Neural cell (in vitro differentiated cells): ENCODE measurements around the gene TMEM185B. TPM values are rescaled to one million over a fixed set of nuclear protein-coding genes. Genes with fewer than 3 reads are reported as not detected.

Source experiments
- H2AFZ ChIP-seq: fragments of 200-600, 300-800 bp; sonication (generic), shearing (Covaris generic); 2 replicates; pipeline ENCODE4 v1.6.0; 2014; ENCODE audit warnings: low read depth, mild to moderate bottlenecking, antibody characterized with exemption, low read length, moderate library complexity
- H3F3A ChIP-seq: fragments of 200-600 bp; shearing (Covaris generic); 2 replicates; pipeline ENCODE4 v1.6.1; 2016; ENCODE audit warnings: mild to moderate bottlenecking, moderate library complexity, mixed read lengths, antibody characterized with exemption, low read length; ENCODE audit not compliant: insufficient read depth, poor library complexity, severe bottlenecking
- H3K27ac ChIP-seq: fragments of 200-600, 300-800 bp; sonication (generic), shearing (Covaris generic); 2 replicates; pipeline ENCODE4 v1.5.1; 2014; ENCODE audit warnings: mild to moderate bottlenecking, low read length, moderate library complexity
- H3K27me3 ChIP-seq: fragments of 300-800, 200-600 bp; sonication (generic), shearing (Covaris generic); 2 replicates; pipeline ENCODE4 v1.6.0; 2014; ENCODE audit warnings: mild to moderate bottlenecking, low read depth, low read length, moderate library complexity; ENCODE audit not compliant: insufficient read depth
- H3K36me3 ChIP-seq: fragments of 300-800, 200-600 bp; sonication (generic), shearing (Covaris generic); 2 replicates; pipeline ENCODE4 v1.5.1; 2014; ENCODE audit warnings: mild to moderate bottlenecking, antibody characterized with exemption, low read length, moderate library complexity; ENCODE audit not compliant: insufficient read depth
- H3K4me2 ChIP-seq: fragments of 300-800, 200-600 bp; sonication (generic), shearing (Covaris generic); 2 replicates; pipeline ENCODE4 v1.6.0; 2014; ENCODE audit warnings: mild to moderate bottlenecking, low read length
- H3K4me3 ChIP-seq: fragments of 300-800, 200-600 bp; sonication (generic), shearing (Covaris generic); 2 replicates; pipeline ENCODE4 v1.5.1; 2014; ENCODE audit warnings: mild to moderate bottlenecking, low read length, moderate library complexity
- H3K79me2 ChIP-seq: fragments of 200-600 bp; shearing (Covaris generic); replicated peaks from 2 replicates; pipeline ENCODE4 v1.6.0; 2014; ENCODE audit warnings: mild to moderate bottlenecking, low read length, moderate library complexity; ENCODE audit not compliant: insufficient read depth
- H3K9ac ChIP-seq: fragments of 300-800, 200-600 bp; sonication (generic), shearing (Covaris generic); 2 replicates; pipeline ENCODE4 v1.6.1; 2016; ENCODE audit warnings: mild to moderate bottlenecking, low read length, mixed read lengths
- H3K9me2 ChIP-seq: fragments of 200-600 bp; shearing (Covaris generic); 2 replicates; pipeline ENCODE4 v1.6.1; 2016; ENCODE audit warnings: mild to moderate bottlenecking, low read length, mixed read lengths; ENCODE audit not compliant: insufficient read depth
- H3K9me3 ChIP-seq: fragments of 200-600, 300-800 bp; sonication (generic), shearing (Covaris generic); 2 replicates; pipeline ENCODE4 v1.6.1; 2016; ENCODE audit warnings: mild to moderate bottlenecking, mixed run types, low read length, moderate library complexity, mixed read lengths
- H4K20me1 ChIP-seq: fragments of 200-600 bp; shearing (Covaris generic); 2 replicates; pipeline ENCODE4 v1.6.1; 2016; ENCODE audit warnings: mild to moderate bottlenecking, mixed run types; ENCODE audit not compliant: insufficient read depth
- CTCF ChIP-seq: fragments of 450-650 bp; IDR thresholded peaks from 2 replicates; pipeline ENCODE4 v1.5.1; 2014; ENCODE audit warnings: antibody characterized with exemption, mild to moderate bottlenecking, moderate library complexity; ENCODE audit not compliant: poor library complexity, severe bottlenecking
- EP300 ChIP-seq: fragments of 450-650 bp; conservative IDR thresholded peaks from 2 replicates; pipeline ENCODE4 v1.6.1; 2014; ENCODE audit warnings: antibody characterized with exemption, mild to moderate bottlenecking, moderate library complexity; ENCODE audit not compliant: poor library complexity, severe bottlenecking
- EZH2 ChIP-seq: fragments of 200-600, 300-800 bp; shearing (Covaris generic), sonication (generic); IDR thresholded peaks from 2 replicates; pipeline ENCODE4 v1.6.1; 2014; ENCODE audit warnings: antibody characterized with exemption, low read length, borderline replicate concordance, mild to moderate bottlenecking; ENCODE audit not compliant: insufficient read depth, poor library complexity, severe bottlenecking
- MXI1 ChIP-seq: fragments of 450-650 bp; conservative IDR thresholded peaks from 2 replicates; pipeline ENCODE4 v1.6.1; 2014; ENCODE audit warnings: antibody characterized with exemption, mild to moderate bottlenecking; ENCODE audit not compliant: poor library complexity, severe bottlenecking
- POLR2AphosphoS5 ChIP-seq: IDR thresholded peaks from 2 replicates; pipeline ENCODE4 v1.6.1; 2012
- RAD21 ChIP-seq: fragments of 450-650 bp; conservative IDR thresholded peaks from 2 replicates; pipeline ENCODE4 v1.6.1; 2014; ENCODE audit warnings: antibody characterized with exemption, mild to moderate bottlenecking, moderate library complexity
- REST ChIP-seq: IDR thresholded peaks from 2 replicates; pipeline ENCODE4 v1.6.1; 2012; ENCODE audit warnings: borderline replicate concordance
- SMC3 ChIP-seq: fragments of 450-650 bp; conservative IDR thresholded peaks from 2 replicates; pipeline ENCODE4 v1.6.1; 2014; ENCODE audit warnings: antibody characterized with exemption, mild to moderate bottlenecking, moderate library complexity; ENCODE audit not compliant: poor library complexity
- TAF1 ChIP-seq: IDR thresholded peaks from 2 replicates; pipeline ENCODE4 v1.6.1; 2012; ENCODE audit warnings: low read depth
- polyA plus RNA-seq: library from polyadenylated mRNA; depleted of rRNA; stranded (reverse); fragments of >200 nt; gene quantifications from 2 replicates; pipeline ENCODE4 v1.2.3, GENCODE V29; 2014

The TMEM185B gene
- polyA plus RNA-seq, 1 donor from 2014 or later, result 4.4 TPM

- Histone ChIP-seq H4K20me1 (no peaks in the 10 kb centered on the region), H3K79me2 (no peaks in the 10 kb centered on the region), H3K4me3 (no peak overlapping the region), H3K9me2 (no peaks in the 10 kb centered on the region), H2AFZ (no peak overlapping the region), H3K36me3 (no peaks in the 10 kb centered on the region), H3K4me2 (no peak overlapping the region), H3K9me3 (peaks cover 4% of the 10 kb centered on the region), H3K9ac (no peak overlapping the region), H3F3A (no peaks in the 10 kb centered on the region), H3K27ac (no peak overlapping the region), H3K27me3 (no peaks in the 10 kb centered on the region)
- no peak for TF ChIP-seq TAF1
- no peak for TF ChIP-seq EZH2
- TF ChIP-seq RAD21, result no peak
- no peak for TF ChIP-seq MXI1
- TF ChIP-seq POLR2AphosphoS5, result no peak
- no peak for TF ChIP-seq REST
- no peak for TF ChIP-seq SMC3
- TF ChIP-seq EP300, result no peak
- TF ChIP-seq CTCF, result no peak
Measured at GRCh38 chr2:120219291-120219690, 3.9 kb downstream of the TMEM185B start.

DNA sequence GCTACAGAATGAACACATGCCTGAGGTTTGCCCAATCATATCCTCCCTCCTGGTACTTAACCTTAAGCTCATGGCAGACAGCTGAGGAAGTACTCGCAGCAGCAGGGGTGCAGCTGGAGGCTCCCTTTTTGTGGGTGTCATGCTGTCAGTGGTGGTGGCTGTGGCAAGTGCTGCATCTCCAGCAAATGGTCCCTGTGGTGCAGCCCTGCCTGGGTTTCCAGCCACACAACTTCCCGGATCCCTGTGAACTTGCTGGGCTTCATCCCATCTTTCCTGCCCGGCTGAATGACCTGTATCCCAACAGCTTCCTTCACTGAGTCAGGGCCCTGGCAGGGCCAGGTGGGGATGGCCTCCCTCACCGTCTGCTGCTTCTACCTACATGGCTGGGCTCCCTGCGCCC is 5.0 kb downstream of the TMEM185B start:
- Histone ChIP-seq H3K27ac (no peak overlapping the region), H3K9me2 (no peaks in the 10 kb centered on the region), H3F3A (no peaks in the 10 kb centered on the region), H3K79me2 (no peaks in the 10 kb centered on the region), H3K4me3 (no peak overlapping the region), H3K9me3 (peaks cover 4% of the 10 kb centered on the region), H3K9ac (no peak overlapping the region), H2AFZ (no peak overlapping the region), H3K36me3 (no peaks in the 10 kb centered on the region), H3K27me3 (no peaks in the 10 kb centered on the region), H3K4me2 (no peak overlapping the region), H4K20me1 (no peaks in the 10 kb centered on the region)
- TF ChIP-seq TAF1, result no peak
- TF ChIP-seq EP300, result no peak
- TF ChIP-seq EZH2, result no peak

- no peaks in the 10 kb centered on the region for H3K36me3 ChIP-seq
- no peaks in the 10 kb centered on the region for H4K20me1 ChIP-seq
- no peak overlapping the region for H3K27ac ChIP-seq
- H3K4me3 ChIP-seq, result no peak overlapping the region
- no peak overlapping the region for H3K4me2 ChIP-seq
- no peaks in the 10 kb centered on the region for H3K27me3 ChIP-seq
- TF ChIP-seq EZH2 (no peak), SMC3 (no peak), RAD21 (no peak), POLR2AphosphoS5 (no peak), MXI1 (no peak), REST (no peak)
- no peaks in the 10 kb centered on the region for H3F3A ChIP-seq
- no peaks in the 10 kb centered on the region for H3K9me3 ChIP-seq
- H2AFZ ChIP-seq, result no peak overlapping the region
- H3K9ac ChIP-seq, result no peak overlapping the region
- no peaks in the 10 kb centered on the region for H3K9me2 ChIP-seq
- H3K79me2 ChIP-seq, result no peaks in the 10 kb centered on the region
Measured at GRCh38 chr2:120210270-120210693, 12.9 kb downstream of the TMEM185B start.
